ENCODE measurements around the gene QRICH1.

DNA sequence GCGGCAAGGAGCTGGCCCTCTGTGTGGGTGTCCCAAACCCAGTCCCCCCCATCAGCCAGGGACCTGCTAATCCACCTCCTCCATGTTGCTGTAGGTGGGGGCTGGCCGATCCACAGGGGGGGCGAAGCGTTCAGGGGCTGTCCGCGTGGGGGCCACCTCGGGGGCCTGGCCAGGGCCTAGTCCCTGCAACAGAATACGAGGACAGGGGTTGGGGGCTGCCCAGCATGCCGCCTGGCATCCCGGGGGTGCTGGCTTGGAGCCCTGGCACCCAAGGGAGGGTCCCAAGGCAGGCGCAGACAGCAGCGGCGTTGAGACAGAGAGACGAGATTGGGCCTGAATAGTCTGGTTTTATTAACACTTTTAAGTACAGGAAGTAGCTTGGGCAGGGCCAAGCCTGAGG, 14.5 kb upstream of the QRICH1 start:
- TF ChIP-seq POLR2A (IDR thresholded peaks at IDR 0.05) (no peak), EP300 (IDR thresholded peaks at IDR 0.05) (no peak)
- TF ChIP-seq, protein P1, sequence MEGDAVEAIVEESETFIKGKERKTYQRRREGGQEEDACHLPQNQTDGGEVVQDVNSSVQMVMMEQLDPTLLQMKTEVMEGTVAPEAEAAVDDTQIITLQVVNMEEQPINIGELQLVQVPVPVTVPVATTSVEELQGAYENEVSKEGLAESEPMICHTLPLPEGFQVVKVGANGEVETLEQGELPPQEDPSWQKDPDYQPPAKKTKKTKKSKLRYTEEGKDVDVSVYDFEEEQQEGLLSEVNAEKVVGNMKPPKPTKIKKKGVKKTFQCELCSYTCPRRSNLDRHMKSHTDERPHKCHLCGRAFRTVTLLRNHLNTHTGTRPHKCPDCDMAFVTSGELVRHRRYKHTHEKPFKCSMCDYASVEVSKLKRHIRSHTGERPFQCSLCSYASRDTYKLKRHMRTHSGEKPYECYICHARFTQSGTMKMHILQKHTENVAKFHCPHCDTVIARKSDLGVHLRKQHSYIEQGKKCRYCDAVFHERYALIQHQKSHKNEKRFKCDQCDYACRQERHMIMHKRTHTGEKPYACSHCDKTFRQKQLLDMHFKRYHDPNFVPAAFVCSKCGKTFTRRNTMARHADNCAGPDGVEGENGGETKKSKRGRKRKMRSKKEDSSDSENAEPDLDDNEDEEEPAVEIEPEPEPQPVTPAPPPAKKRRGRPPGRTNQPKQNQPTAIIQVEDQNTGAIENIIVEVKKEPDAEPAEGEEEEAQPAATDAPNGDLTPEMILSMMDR (IDR thresholded peaks at IDR 0.05) = no peak

Data from suprapubic skin (tissue), 3 donors.